ENCODE results near the gene SERTAD4. TPM values are rescaled to one million over a fixed set of nuclear protein-coding genes. Genes with fewer than 3 reads are reported as not detected.

SERTAD4 gene
- polyA plus RNA-seq, 1 donor from 2014 or later = 41.4 TPM

- H3K9ac ChIP-seq (ENCODE audit: low read length) = peak overlapping the region; percentile 81
- peak overlapping the region; percentile 86 for H3K27ac ChIP-seq (ENCODE audit: low read length)
- H3K4me3 ChIP-seq (ENCODE audit: low read length) = peak overlapping the region; percentile 67
- H3K9me2 ChIP-seq (ENCODE audit: insufficient read depth, low read length) = no peaks in the 10 kb centered on the region
- H3K36me3 ChIP-seq (ENCODE audit: insufficient read depth, low read length) = no peaks in the 10 kb centered on the region
- no peaks in the 10 kb centered on the region for H3K9me3 ChIP-seq (ENCODE audit: low read length)
- TF ChIP-seq TAF1 (IDR thresholded peaks at IDR 0.05; ENCODE audit: low read depth) (no peak), CTCF (IDR thresholded peaks at IDR 0.05; ENCODE audit: poor library complexity, severe bottlenecking) (no peak), EP300 (conservative IDR thresholded peaks at IDR 0.05; ENCODE audit: poor library complexity, severe bottlenecking) (no peak), EZH2 (IDR thresholded peaks at IDR 0.05; ENCODE audit: borderline replicate concordance, insufficient read depth, low read length, poor library complexity, severe bottlenecking) (no peak), RAD21 (conservative IDR thresholded peaks at IDR 0.05) (no peak), SMC3 (conservative IDR thresholded peaks at IDR 0.05; ENCODE audit: poor library complexity) (no peak), MXI1 (conservative IDR thresholded peaks at IDR 0.05; ENCODE audit: poor library complexity, severe bottlenecking) (no peak), POLR2AphosphoS5 (IDR thresholded peaks at IDR 0.05) (no peak), REST (IDR thresholded peaks at IDR 0.05; ENCODE audit: borderline replicate concordance) (no peak)
- H4K20me1 ChIP-seq (ENCODE audit: insufficient read depth) = no peaks in the 10 kb centered on the region
- H2AFZ ChIP-seq (ENCODE audit: low read depth, low read length) = peak overlapping the region; percentile 65
- no peaks in the 10 kb centered on the region for H3K27me3 ChIP-seq (ENCODE audit: insufficient read depth, low read depth, low read length)
- H3F3A ChIP-seq (ENCODE audit: insufficient read depth, low read length, poor library complexity, severe bottlenecking) = no peaks in the 10 kb centered on the region
- H3K79me2 ChIP-seq (replicated peaks; ENCODE audit: insufficient read depth, low read length) = peaks cover 7% of the 10 kb centered on the region
- peak overlapping the region; percentile 27 for H3K4me2 ChIP-seq (ENCODE audit: low read length)
These were observed 59.2 kb downstream of the SERTAD4 start for GRCh38 chr1:210291786-210292230.

GRCh38 chr1:210292231-210292871, 59.8 kb downstream of the SERTAD4 start:
- Histone ChIP-seq H3K9me2 (ENCODE audit: insufficient read depth, low read length) (no peaks in the 10 kb centered on the region), H2AFZ (ENCODE audit: low read depth, low read length) (peak overlapping the region; percentile 65), H3K36me3 (ENCODE audit: insufficient read depth, low read length) (no peaks in the 10 kb centered on the region), H4K20me1 (ENCODE audit: insufficient read depth) (no peaks in the 10 kb centered on the region), H3K9me3 (ENCODE audit: low read length) (no peaks in the 10 kb centered on the region), H3F3A (ENCODE audit: insufficient read depth, low read length, poor library complexity, severe bottlenecking) (no peaks in the 10 kb centered on the region), H3K4me3 (ENCODE audit: low read length) (peak overlapping the region; percentile 67), H3K9ac (ENCODE audit: low read length) (peak overlapping the region; percentile 81), H3K4me2 (ENCODE audit: low read length) (peak overlapping the region; percentile 27), H3K79me2 (replicated peaks; ENCODE audit: insufficient read depth, low read length) (peaks cover 7% of the 10 kb centered on the region), H3K27me3 (ENCODE audit: insufficient read depth, low read depth, low read length) (no peaks in the 10 kb centered on the region), H3K27ac (ENCODE audit: low read length) (peak overlapping the region; percentile 86)
- TF ChIP-seq SMC3 (conservative IDR thresholded peaks at IDR 0.05; ENCODE audit: poor library complexity) = no peak
- peak; percentile 9 for TF ChIP-seq RAD21 (conservative IDR thresholded peaks at IDR 0.05)
- no peak for TF ChIP-seq EP300 (conservative IDR thresholded peaks at IDR 0.05; ENCODE audit: poor library complexity, severe bottlenecking)
- no peak for TF ChIP-seq EZH2 (IDR thresholded peaks at IDR 0.05; ENCODE audit: borderline replicate concordance, insufficient read depth, low read length, poor library complexity, severe bottlenecking)
- no peak for TF ChIP-seq TAF1 (IDR thresholded peaks at IDR 0.05; ENCODE audit: low read depth)
- TF ChIP-seq POLR2AphosphoS5 (IDR thresholded peaks at IDR 0.05) = no peak
- TF ChIP-seq CTCF (IDR thresholded peaks at IDR 0.05; ENCODE audit: poor library complexity, severe bottlenecking) = peak; percentile 45
- peak; percentile 6 for TF ChIP-seq REST (IDR thresholded peaks at IDR 0.05; ENCODE audit: borderline replicate concordance)
- TF ChIP-seq MXI1 (conservative IDR thresholded peaks at IDR 0.05; ENCODE audit: poor library complexity, severe bottlenecking) = no peak

All from neural cell (in vitro differentiated cells).